Dermis microvascular lymphatic vessel endothelial cell (primary cell): ENCODE data around the gene USH2A. TPM values are rescaled to one million over a fixed set of nuclear protein-coding genes. Genes with fewer than 3 reads are reported as not detected.

ENCODE experiments used
- DNase-seq, 2 donors: peaks; one replicate each; pipeline versions ENCODE4 v3.0.0 to v3.0.0-alpha.2; 2010; ENCODE audit warnings: low read depth in 2 of 2
- total RNA-seq: library from RNA; depleted of rRNA; stranded (reverse); fragments of >200 nt; gene quantifications from 2 replicates; pipeline ENCODE4 v1.2.1, GENCODE V29; 2014

USH2A gene
- total RNA-seq, 1 donor from 2014 or later = not detected

DNA sequence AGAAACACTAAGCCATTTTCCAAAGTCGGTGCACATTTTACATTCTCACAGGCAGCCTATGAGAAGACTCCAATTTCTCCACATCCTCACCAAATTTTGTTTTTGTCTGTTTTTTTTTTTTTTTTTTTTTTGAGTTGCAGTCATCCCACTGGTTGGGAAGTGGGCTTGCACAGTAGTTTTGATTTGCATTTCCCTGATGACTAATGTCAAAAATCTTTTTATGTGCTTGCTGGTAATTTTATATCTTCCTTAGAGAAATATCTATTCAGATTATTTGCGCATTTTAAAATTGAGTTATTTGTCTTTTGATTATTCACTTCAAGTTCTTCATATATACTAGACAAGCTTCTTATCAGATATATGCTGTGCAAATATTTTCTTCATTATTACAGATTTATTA lies 141.5 kb downstream of the USH2A start:
- DNase-seq = no peak

DNA sequence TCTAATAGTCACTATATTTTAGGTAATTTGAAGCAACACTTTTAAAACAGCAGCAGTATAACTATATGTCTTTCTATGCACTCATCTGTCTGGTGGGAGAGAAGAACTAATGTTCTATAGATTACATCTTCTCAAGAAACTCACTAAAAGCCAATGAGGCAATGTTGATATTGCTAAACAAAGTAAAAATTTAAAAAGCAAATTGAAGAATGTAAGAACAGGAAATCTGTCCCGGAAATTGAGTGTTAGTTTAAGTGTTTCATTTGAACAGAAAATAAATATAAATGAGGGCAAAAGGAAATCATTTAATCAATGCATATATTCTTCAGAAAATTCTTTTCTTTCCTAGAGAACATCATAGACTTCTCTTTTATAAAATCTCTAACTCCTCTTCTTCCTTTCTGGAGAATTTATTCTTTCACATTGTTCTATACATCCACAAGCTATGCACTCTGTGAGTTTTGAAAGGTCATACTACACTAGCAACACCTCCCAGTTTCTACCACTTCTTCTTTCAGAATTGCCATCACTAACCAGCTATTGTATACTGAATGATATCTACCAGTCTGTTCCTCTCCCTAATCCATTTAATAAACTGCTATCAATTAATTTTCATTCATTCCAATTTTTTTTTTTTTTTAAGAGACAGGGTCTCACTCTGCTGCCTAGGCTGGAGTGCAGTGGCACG lies 153.0 kb downstream of the USH2A start:
- DNase-seq = no peak

DNA sequence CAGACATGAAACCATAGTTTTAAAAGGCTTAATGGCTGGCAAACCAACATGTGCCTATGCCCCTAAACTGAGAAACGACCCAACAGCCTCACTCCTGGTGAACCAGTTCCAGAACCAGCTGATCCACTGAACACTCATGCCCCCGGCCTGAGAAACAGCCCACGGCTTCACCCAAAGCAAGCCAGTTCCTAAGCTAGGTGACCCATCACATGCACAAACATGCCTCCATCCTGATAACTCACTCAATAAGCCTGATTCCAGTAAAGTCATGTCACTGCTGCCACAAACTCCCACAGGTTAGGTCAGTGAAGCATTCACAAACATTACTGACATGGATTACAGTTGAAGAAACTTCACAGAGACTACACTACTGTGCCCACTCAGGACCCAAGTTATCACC lies 161.6 kb downstream of the USH2A start:
- DNase-seq = no peak

DNA sequence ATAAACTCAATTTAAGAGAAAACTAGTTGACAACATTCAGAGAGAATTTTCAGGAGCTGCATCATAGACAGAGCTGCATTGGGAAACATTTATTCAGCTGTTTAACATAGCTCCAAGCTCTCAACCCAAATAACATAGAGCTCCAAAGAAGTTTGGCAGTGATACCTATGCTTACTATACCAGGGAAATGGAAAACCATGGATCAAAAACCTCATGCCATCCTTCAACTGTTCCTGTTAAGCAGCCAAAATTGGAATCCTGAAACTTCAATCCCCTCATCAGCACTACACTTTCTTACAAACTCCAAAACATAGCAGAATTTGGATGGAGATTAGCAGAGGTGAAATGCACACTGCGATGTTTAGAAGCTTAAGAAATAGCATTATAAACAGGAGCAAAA lies 164.4 kb downstream of the USH2A start:
- no peak for DNase-seq

DNA sequence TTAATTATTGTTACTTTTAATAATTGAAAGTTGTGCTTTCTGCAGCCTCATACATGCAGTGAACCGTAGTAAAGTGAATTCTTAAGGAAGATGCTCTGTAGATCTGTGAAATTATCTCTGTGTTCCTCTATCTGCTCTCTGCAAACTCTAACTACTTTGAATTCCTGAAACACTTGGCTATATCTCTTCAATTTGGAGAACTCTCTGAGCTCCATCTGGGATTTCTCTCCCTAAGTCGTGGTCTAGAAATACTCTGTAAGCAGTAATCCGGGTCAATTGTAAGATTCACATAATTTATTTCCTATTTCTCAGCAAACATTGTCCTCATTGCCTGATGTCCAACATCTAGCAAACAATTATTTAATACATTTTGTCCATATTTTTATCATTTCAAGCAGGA lies 164.9 kb downstream of the USH2A start:
- no peak for DNase-seq

DNA sequence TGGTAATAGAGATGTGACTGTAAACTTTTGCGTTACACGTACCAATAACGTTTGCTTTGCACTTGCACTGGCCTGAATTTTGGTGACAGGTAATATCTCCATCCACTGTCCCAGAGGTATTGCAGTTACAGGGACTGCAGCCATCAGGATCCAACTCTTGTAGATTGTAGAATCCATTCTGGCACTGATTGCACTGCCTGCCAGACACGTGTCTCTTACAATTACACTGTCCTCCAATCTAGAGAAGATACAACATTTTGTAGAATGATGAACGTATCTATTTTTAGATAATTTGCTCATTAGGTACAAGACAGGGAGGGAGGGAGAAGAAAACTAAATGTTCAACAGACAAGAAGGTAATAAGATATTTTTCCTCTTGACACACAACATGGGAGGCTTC lies 172.4 kb downstream of the USH2A start:
- no peak for DNase-seq

- no peak for DNase-seq
These were observed 174.6 kb downstream of the USH2A start for GRCh38 chr1:216248628-216249027.

- DNase-seq = no peak
These were observed 175.3 kb downstream of the USH2A start for GRCh38 chr1:216247937-216248336.

- no peak for DNase-seq
These were observed 176.6 kb downstream of the USH2A start for GRCh38 chr1:216246577-216247203.

DNA sequence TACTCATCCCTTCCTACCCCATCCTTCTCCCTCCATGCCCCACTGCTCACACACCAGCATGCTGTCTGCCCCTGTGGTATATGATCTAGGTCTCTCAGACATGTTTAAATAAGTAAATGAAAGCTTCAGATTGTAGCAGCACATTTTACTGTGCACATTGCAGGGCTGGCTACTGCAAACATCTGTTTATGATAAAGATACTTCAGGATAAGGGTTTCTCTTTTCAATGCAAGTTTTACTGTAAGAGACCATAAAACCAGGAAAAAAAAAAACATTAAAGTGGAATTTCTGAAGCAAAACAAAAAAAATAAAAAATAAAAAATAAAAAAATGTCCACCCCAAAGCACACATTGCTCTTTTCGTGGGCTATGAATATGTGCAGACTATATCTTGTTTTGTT lies 184.4 kb downstream of the USH2A start:
- DNase-seq = no peak

DNA sequence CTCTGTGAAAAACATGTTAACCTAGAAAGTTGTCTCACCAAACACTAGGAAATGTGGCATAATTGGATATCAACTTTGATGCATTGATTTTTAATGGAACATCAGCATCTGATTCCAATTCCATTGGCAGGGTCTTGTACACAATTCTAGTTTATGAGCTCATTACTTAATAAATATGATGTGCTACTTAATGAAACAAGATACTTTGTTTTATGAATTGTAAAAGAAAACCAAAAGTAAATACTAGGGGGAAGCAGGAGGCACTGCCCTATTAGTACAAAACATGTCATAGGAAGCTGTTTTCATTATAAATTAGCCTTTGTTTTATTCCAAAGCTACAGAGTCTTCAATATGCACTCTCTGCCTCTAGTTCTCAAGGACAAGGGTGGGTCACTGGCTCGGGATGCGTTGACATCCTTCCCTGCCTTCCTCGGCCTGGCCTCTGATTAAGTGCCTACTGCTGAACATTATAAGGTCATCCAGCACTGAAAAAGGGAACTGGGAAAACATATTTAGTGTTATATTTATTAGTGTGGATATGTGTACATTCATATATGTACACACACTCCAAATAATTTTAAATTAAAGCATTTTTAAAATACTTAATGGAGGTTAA lies 185.2 kb downstream of the USH2A start:
- DNase-seq = no peak

- DNase-seq = no peak
These were observed 199.0 kb downstream of the USH2A start for GRCh38 chr1:216224233-216224632.

GRCh38 chr1:216223486-216223885 lies 199.8 kb downstream of the USH2A start:
- no peak for DNase-seq

- DNase-seq = no peak
These were observed 201.0 kb downstream of the USH2A start for GRCh38 chr1:216222288-216222687.

GRCh38 chr1:216221260-216221700 lies 202.0 kb downstream of the USH2A start:
- peak; percentile 14 for DNase-seq

- DNase-seq = no peak
These were observed 206.9 kb downstream of the USH2A start for GRCh38 chr1:216216305-216216704.

DNA sequence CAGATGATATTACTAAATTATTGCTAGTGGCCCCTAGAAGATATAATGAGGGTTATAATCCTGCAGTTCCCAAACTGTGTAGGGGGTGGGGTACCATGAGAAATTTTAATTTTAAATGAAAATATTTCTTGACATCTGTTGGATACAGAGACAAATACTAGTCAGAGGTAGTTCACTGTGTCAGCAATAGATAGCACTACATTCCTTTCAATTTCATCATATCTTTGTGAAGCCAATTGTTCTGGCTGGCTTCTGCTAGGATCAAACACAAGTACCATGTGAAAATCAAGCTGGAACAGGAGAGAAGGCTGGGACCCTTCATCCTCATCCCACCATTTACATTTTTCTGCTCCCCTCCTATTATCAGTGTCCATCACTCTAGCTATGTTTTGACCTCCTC lies 208.1 kb downstream of the USH2A start:
- no peak for DNase-seq

DNA sequence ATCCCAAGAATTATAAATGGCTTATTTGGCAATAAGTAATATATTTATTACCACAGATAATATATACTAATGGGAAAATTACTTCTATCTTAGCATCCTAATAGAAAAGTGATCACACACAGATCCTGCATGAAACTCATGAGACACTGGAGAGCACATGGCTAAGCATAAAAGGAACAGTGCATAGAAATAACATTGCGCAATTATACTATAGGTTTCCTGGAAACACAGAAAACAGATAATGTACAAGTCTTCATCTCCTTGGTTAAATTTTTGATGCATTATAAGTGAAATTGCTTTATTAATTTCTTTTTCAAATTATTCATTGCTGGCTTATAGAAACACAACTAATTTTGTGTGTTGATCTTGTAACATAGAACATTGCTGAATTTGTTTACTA lies 210.4 kb downstream of the USH2A start:
- no peak for DNase-seq

- no peak for DNase-seq
These were observed 213.2 kb downstream of the USH2A start for GRCh38 chr1:216210081-216210480.

GRCh38 chr1:216209125-216209524 lies 214.1 kb downstream of the USH2A start:
- no peak for DNase-seq

DNA sequence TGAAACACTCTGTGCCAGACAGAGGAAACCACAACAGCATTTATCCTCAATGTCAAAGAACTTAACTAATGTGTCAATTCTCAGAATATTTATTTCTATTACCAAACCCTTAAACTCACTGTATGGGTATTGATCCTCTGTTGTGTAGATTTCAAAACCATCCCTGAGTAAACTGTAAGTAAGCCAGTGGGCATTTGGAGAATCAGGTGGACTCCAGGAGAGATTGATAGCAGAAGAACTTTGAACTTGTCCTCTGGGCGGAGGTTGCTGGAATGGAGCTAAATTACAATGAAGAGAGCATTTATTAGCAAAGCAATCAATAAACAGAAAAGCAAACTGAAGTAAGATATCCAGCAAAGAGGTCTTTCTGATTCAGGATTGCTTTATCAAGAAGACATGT lies 216.1 kb downstream of the USH2A start:
- no peak for DNase-seq

- no peak for DNase-seq
These were observed 218.1 kb downstream of the USH2A start for GRCh38 chr1:216205176-216205575.

- no peak for DNase-seq
These were observed 221.3 kb downstream of the USH2A start for GRCh38 chr1:216201946-216202345.
